GM21423 (cell line): Measurements from ENCODE around the gene ARVCF.

ENCODE experiments used
- ATAC-seq: cut with Tn5 transposase; IDR thresholded peaks from one replicate; pipeline ENCODE4 v1.9.1; 2021; ENCODE audit warnings: mild to moderate bottlenecking, moderate library complexity; ENCODE audit not compliant: unreplicated experiment

ARVCF gene, protein sequence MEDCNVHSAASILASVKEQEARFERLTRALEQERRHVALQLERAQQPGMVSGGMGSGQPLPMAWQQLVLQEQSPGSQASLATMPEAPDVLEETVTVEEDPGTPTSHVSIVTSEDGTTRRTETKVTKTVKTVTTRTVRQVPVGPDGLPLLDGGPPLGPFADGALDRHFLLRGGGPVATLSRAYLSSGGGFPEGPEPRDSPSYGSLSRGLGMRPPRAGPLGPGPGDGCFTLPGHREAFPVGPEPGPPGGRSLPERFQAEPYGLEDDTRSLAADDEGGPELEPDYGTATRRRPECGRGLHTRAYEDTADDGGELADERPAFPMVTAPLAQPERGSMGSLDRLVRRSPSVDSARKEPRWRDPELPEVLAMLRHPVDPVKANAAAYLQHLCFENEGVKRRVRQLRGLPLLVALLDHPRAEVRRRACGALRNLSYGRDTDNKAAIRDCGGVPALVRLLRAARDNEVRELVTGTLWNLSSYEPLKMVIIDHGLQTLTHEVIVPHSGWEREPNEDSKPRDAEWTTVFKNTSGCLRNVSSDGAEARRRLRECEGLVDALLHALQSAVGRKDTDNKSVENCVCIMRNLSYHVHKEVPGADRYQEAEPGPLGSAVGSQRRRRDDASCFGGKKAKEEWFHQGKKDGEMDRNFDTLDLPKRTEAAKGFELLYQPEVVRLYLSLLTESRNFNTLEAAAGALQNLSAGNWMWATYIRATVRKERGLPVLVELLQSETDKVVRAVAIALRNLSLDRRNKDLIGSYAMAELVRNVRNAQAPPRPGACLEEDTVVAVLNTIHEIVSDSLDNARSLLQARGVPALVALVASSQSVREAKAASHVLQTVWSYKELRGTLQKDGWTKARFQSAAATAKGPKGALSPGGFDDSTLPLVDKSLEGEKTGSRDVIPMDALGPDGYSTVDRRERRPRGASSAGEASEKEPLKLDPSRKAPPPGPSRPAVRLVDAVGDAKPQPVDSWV

DNA sequence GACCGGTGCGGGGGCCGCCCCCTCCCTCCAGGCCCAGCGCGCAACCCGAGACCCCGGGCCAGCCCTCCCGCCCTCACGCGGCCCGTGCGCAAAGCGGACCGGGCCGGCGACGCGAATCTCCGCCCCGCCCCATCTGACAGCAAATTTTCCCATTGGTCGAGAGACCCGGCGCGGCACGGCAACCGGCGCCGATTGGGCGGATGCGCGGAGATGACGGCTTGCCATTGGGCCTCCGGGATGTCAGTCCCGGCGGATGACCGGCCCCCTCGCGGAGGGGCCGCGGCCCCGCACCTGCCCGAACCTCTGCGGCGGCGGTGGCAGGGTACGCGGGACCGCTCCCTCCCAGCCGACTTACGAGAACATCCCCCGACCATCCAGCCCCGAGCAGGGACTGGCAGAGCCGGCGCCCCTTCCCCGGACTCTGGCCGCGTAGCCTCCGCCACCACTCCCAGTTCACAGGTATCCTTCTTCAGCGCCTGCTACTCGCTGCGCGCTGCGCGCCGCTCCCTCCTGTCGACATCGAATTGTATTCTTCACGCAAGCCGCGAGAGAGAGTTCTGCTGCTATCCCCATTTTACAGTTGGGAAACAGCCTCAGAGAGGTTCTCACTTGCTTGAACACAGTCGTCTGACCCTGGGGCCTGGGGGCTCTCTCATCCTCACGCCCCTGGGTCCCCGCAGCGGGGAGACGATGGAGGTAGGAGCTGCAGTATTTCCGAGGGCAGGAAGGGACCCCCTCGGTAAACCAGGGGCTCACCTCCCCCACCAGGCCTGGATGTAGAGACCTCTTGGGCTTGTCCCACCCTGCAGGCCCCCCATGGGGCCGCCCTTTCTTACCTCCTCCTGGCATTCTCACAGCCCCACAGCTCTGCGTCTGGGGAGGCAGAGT, at the start of gene ARVCF:
Gene ARVCF (minus strand): TSS at position 90 of the 888 bp plus-strand sequence. CDS start 26,029 bp downstream, outside the sequence.
- ATAC-seq, result peak; percentile 52

DNA sequence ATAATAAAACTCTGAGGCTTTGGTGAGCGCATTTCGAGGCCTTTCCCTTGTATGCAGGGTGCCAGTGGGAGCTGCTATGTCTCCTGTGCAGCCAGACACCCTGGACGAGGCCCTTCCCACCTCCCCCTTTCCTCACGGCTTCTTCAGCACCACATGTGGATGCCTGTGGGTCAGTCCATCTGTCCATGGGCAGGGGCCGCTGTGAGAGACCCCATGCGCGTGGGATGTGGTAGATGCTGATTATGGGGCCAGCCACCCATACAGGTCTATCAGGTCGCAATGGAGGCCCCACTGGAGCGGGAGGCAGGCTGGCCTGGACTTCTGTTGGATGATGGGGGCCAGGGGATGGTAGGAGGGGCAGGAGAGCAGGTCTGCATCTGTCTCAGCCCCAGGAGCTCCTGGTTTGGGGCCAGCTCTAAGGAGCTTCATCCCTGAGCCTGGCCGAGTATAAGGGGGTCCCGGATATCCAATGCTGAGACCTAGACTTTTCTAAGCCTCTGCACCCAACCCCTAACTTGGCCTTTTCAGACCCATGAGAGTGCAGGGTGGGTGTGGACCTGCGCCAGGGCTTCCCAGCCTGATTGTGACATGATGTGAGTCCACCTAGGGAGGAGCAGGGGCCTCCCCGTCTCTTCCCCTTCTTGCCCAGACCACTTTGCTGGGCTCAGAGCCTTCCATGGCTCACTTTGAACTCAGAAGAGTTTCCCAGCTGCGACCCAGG, 49.4 kb upstream of the ARVCF start:
- ATAC-seq, result no peak

DNA sequence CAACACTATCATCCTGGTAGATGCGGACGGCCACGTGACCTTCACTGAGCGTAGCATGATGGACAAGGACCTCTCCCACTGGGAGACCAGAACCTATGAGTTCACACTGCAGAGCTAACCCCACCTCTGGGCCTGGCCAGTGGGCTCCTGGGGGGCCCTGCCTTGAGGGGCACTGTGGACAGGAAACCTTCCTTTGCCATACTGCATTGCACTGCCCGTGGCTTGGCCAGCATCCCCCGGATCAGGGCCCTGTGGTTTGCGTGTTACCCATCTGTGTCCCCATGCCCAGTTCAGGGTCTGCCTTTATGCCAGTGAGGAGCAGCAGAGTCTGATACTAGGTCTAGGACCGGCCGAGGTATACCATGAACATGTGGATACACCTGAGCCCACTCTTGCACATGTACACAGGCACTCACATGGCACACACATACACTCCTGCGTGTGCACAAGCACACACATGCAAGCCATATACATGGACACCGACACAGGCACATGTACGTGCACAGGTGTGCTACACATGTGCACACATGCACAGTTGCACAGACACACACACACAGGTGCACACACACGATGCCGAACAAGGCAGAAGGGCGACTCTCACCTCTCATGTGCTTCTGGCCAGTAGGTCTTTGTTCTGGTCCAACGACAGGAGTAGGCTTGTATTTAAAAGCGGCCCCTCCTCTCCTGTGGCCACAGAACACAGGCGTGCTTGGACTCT, 48.1 kb upstream of the ARVCF start:
- ATAC-seq, result no peak

DNA sequence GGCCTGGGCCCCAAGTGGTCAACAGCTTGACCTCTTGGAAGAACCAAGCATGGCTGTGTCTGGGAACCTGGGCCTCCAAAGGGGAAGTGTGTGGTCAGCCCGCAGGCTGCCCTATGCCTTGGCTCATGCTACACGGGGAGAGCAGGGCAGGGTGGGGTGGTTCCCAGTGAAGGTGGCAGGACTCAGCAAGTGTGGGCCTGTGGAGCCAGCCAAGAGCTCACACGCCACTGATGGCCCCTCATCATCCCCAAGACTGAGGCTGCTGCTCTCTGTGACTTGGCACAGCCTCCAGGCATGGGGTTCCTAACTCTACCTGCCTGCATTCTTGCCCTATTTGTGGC, 47.5 kb upstream of the ARVCF start:
- no peak for ATAC-seq

DNA sequence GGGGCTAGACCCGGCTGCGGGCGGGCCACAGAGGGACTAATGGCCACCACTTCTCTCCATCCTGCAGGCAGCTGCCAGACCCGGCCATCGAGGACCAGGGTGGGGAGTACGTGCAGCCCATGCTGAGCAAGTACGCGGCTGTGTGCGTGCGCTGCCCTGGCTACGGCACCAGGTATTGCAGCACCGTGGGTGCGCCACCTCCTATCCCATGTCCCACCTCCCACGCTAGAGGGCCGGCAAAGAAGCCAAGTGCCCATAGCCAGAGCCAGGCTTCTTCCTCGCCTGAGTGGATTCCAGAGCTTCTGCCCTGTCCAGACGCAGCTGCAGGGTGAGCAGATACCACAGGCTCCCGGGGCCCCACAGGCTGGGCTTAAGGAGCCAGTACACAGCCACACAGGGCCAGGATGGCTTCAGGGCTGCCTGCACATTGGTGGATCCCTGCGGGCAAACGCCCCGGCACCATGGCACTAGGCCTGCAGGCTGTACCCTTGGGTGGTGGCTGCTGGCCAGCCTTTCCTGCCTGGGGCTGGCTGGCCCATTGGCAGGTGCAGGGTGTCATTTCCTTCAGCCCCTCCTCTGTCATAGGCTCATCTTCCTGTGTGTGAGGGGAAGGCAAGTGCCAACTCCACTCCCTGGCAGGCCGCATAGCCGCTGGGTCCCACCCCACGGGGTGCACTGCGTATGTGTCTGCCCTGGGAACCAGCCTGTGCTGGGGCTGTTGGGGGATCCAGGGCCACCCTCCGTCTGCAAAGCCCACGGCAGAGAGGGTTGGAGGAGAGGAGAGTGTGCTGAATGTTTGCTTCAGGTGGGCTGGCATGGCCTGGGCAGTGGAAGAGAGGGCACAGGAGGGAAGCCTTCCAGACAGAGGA, 46.9 kb upstream of the ARVCF start:
- ATAC-seq, result no peak

DNA sequence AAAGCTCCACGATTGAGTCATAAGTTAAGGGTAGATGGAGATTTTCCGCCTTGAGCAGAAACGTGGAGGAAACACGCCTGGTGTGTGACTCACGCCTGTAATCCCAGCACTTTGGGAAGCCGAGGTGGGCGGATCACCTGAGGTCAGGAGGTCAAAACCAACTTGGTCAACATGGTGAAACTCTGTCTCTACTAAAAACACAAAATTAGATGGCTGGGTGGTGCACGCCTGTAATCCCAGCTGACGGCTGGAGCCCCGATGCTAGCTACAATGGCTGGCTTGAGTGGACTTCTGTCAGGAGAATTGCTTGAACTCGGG, 46.1 kb upstream of the ARVCF start:
- ATAC-seq, result no peak

DNA sequence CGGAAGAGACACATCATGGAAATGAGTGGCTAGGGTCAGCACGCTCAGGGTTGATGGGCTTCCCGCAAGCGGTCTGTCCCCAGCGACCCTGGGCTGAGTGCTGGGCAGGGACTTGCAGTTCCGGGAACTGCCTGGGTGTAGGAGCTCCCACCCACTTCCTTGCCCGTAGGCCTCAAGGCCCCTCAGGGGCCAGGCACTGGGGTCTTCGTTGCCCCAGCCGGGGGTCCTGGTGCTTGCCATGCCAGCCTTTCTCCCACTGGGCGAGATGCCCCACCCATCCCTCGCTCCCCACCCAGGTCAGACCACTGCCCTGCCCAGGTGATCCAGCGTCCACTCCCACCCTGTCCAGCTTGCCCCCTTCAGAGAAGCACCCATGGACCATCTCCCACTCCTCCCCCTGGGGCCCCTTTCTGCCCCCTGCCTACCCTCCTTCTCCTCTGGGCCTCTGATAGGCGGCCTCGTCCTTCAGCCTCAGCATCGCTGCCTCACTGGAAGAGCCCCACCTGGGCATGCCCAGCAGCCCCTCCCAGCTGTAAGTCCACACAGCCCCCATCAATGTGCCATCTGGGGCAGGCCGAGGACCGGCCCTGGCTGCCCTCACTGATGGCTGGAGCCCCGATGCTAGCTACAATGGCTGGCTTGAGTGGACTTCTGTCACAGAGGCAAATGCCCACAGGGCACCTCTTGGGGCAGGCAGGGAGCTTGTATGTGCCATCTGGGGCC, 45.6 kb upstream of the ARVCF start:
- no peak for ATAC-seq

DNA sequence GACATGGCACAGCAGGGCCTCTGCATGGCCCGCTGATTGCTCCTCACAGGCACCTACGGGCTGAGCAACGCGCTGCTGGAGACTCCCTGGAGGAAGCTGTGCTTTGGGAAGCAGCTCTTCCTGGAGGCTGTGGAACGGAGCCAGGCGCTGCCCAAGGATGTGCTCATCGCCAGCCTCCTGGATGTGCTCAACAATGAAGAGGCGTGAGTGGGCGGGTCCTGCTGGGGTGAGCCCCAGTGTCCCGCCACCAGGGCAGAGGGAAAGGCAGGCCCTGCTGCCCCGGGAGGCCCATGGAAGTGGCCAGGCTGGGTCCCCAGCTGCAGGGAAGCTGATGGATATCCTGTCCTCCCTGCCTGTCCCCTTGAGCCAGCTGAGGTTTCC, 44.8 kb upstream of the ARVCF start:
- no peak for ATAC-seq

DNA sequence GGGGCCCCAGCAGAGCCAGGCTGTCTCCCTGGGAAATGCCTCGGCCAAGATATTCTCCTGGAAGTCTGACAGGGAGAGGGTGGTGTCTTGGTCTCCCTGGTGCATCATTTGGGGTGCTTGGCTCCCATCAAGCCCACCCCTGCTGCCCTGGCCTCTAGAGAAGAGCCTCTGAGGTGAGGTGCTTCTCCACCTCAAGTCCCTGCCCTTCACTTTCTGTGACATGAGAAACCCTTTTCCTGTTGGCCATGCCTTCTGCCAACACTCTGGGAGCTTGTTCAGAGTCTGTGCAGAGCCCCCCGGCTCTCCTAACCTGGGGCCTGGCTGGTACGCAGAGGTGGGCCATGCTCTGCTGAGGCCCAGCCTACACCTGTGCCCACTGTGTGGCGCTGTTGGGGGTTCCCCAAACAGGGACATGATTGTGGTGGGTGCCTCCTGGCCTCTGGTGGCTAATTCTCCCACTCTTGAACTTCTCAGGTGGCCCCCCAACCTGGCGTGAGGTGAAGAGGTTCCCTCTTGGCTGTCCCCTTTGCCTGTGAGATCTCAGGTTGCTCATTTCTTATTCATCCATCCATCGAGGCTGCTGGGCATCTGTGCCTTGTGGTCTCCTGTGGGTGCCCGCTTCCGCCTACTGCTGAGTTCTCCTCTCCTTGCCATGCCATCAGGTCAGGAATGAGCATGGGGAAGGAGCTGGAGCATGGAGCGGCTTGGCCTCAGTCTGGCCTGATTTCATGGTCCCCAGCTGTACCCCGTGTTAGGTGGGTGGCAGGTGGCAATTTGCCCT, 44.3 kb upstream of the ARVCF start:
- ATAC-seq, result no peak

DNA sequence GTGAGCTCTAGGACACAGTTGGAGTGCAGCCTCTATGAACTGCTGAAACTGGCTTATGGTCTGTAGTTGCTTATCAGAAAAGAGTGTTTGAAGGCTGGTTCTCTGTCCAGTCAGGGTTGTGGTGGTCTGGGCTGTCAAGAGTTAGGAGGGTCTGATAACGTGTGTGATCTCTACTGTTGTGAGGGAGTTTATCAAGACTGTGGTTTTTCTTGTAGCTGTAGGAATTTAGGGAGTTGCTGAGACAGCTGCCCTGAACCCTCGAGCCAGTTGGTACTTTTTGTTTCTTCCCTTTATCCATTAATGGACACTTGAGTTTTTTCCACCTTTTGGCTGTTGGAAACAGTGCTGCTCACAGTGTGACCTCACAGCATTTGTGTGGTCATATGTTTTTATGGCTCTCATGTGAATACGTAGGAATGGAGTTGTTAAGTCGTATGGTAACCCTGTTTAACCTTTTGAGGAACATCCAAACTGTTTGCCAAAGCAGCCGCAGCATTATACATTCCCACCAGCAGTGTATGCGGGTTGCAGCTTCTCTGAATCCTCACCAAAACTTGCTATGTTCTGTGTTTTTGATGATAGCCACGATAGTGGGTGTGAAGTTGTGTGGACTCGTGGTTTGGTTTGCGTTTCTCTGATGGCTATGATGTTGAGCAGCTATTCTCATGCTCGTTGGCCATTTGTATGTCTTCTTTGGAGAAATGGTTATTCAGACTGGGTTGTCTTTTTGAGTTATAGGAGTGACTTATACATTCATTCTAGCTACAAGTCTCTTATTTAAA, 42.6 kb upstream of the ARVCF start:
- no peak for ATAC-seq

DNA sequence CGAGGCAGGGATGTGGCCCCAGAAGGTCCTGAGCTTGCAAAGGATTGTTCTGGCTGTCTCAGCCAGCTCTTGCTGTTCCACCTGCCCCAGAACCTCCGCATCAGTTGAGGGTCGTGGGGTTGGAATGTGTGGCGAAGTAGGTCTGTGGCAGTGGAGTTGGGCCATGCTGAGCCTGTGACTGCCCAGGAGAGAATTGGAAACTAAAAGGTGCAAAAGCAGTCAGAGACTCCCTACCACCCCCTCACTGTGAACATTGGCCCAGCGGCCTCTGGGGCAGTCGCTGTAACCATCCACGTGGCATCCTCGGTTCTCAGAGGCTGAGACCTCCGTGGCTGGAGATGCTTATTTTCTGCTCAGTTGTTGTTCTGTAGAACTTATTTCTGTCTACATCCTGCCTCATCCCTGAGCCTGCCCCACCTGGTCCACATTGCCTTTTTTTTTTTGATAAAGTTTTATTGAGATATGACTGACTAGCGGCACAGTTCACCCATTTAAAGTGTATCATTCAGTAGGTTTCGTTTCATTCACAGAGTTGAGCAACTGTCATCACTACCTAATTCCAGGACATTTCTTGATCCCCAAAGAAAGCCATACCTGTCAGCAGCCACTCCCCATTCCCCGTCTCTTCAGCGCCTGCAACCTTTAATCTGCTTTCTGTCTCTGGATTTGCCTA, 41.1 kb upstream of the ARVCF start:
- no peak for ATAC-seq

DNA sequence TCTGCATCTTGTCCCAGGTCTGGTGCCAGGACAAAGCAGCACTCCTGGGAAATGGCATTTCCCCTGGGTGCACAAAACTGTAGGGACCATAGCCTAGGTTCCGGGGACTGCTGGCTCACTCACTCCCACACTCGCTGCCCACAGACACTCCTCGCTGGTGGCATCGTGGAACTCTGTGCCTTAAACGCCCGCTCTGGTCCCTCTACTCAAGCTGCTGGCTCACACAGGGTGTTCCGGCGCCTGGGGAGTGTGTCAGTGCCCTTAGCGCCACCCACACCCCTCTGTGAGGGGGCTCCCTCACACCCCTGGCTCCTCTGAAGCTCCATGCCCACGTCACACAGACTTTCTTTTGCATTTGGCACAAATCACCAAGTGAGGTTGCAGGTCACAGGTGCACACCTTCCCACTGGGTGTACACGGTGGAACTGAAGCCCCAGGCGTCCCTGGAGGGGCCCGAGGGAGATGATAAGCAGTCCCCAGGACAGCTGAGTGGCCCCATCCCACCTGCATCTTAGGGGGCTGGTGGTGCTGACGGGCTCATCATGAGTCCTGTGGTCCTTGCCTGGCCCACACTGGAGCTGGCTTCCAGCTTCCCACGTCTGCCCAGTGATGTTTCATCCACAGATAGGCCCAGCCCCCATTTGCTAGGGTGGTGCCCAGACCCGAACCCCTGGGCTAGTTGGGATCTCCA, 40.2 kb upstream of the ARVCF start:
- ATAC-seq, result no peak

DNA sequence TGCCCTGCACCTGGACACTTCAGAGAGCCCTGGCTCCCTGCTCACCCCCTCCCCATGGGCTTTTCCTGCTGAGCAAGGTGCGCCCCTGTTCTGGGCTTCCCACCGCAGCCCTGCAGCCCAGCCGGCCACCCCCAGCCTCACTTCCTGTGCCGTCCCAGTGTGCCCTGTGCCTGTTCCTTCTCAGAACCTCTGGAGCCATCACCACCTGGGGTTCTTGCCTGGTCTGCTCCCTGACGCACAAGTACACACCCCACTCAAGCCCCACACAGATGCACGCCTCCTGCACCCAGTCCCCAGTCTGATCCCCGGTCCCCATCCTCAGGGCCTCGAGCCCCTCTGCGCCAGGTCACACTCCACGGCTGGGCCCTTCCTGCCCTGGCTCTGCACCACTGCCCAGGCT, 39.5 kb upstream of the ARVCF start:
- no peak for ATAC-seq

DNA sequence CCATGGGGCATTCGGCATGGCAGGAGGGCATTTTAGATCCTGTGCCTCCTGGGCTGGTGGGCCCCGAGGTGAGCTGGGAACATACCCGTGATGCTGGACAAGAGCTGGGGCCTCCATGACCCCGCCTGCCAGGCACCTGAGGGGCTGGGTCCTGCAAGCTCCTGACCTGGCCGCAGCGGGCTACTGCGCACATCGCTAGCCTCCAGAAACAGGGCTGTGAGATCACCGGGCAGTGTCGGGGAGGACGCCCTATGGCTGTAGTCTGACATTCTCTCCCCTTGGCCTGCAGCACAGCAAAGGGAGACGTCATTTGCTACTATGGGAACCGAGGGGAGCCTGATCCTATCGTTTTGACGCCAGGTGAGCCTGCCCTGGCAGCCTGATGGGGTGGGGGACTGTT, 39.0 kb upstream of the ARVCF start:
- ATAC-seq, result no peak

DNA sequence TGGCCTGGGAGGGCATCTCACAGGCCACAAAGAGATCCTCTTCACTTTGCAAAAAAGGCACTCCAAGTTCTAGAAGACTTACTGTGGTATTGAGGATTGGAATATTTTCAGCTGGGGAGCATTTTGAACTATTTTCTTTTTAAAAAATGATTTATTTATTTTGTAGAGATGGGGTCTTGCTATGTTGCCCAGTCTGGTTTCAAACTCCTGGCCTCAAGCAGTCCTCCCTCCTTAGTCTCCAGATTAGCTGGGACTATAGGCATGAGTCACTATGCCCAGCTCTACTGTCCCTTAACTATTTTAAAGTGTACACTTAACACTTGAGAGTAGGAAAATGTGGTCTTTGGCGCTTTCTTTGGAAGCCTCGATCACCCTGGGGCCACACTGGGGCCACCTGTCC, 38.5 kb upstream of the ARVCF start:
- ATAC-seq, result no peak

DNA sequence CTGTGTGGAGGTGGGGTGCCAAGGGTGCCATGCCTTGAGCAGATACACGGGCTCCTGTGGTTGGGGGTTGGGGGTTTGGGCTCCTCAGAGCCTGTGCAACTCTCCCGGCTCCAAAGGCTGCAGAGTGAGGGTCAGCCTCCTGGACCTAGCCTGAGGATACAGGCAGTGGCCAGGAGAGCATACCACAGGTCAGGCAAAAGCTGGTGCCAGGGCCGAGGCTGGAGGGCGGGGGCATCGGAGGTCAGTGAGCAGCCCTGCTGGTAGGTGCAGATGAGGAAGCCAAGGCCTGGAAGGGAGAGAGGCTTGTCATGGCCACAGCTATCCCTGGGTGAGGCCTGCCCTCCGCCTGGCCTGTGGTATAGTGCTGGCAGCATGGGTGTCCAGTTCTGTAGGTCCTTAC, 37.9 kb upstream of the ARVCF start:
- ATAC-seq, result no peak
